ENCODE results near the gene AMIGO1.
A peak's percentile ranks its signal among the peaks of the same experiment; 100 is the strongest.

Gene AMIGO1

GRCh38 chr1:109532365-109533136 lies 23.0 kb upstream of the AMIGO1 start:
- DNase-seq = peak; percentile 78 to 85

DNA sequence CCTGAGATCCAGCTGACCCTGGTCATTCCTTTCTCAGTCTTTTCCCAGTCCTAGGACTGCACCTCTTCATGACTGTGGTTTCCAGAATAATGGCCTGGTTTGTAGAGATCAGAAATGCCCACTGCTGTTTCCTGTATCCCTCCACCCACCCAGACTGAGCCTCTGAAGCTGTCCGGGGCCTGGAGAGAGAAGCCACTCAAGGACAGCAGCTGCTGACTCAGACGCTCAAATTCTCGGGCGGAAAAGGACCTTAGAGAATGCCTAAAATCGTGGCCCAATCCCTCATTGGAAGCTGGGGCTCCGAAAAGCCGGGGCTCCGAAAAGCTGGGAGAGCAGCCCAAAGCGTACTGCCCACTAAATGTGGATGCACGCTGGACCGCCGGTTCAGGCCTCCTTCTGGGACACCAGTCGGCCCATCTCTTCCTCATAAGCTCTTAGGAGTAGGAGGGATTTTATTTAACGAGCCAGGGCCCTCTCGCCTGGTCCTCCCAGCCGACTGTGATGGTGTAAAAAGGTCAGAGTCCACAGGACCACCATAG lies 22.4 kb upstream of the AMIGO1 start:
- DNase-seq = no peak

GRCh38 chr1:109531380-109531779 lies 21.9 kb upstream of the AMIGO1 start:
- no peak for DNase-seq

DNA sequence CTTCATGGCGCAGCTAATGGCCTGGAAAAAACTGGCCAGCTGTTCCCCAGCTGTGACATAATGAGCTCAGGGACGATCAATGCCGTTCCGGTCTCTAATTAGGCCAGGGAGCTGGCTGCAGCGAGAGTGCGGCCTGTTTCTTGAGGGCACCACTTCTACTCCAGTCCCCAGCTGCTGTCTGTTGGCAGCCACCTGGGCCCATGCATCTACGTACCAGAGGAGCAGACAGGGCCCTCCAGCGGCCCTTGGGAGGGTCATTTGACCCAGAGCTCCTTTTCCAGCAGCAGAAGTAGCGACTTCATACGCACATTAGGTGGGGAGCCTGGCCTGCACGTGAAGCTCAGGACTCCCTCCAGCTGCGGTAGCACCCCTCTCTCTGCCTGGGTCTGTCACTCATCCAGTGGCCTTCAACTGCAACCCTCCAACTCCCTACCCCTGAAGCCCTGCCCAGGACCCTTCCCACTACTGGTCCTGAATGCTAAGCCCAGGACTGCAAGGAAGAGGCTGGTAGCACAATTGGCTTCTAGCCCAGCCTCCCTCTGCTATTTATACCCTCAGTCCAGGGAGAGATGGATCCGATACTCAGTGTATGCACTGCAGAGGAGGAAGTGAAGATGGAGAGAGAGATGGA lies 21.0 kb upstream of the AMIGO1 start:
- DNase-seq = peak; percentile 69 to 84

GRCh38 chr1:109529881-109530456 lies 20.4 kb upstream of the AMIGO1 start:
- peak in 1 of 2 experiments; percentile 62 for DNase-seq

- no peak for DNase-seq
Observed at GRCh38 chr1:109528712-109529111, 19.2 kb upstream of the AMIGO1 start.

DNA sequence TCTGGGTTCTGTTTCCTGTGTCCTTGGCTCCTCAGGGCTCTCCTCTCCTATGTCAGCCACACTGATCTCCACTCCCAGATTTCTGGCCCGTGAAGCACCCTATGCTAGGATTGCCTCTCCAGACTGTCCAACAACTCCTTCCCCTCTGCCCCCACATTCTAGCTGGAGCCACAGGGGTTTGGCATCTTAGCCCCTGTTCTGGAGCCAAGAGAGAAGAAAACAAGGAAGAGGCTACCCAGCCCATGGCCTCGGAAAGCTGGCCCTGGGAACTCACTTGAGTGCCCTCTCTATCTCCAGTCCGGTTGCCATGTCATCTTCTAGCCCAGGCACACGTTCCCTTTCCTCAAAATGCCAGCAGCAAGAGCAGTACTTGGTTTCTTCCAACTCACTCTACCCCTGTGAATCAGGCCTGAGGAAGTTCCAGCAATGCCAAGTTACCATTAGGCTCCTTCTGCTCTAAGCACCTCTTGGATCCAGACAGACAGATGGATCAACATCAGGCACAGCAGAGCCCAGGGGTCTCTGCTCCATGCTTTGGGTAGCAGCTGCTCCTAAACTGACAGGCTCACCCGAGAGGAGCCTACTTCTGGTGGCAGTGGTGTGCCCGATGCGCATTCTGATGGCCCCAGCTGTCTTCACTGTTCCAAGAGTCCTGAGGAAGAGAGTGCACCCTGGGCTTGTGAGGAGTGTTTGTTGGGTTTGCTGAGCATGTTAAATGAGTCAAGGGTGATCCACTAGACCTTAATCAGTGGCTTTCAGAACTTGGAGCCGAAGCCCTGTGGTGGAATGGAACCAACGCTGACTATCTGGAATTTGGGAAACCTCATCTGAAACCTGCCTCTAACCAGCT lies 18.5 kb upstream of the AMIGO1 start:
- peak in 1 of 2 experiments; percentile 70 for DNase-seq

DNA sequence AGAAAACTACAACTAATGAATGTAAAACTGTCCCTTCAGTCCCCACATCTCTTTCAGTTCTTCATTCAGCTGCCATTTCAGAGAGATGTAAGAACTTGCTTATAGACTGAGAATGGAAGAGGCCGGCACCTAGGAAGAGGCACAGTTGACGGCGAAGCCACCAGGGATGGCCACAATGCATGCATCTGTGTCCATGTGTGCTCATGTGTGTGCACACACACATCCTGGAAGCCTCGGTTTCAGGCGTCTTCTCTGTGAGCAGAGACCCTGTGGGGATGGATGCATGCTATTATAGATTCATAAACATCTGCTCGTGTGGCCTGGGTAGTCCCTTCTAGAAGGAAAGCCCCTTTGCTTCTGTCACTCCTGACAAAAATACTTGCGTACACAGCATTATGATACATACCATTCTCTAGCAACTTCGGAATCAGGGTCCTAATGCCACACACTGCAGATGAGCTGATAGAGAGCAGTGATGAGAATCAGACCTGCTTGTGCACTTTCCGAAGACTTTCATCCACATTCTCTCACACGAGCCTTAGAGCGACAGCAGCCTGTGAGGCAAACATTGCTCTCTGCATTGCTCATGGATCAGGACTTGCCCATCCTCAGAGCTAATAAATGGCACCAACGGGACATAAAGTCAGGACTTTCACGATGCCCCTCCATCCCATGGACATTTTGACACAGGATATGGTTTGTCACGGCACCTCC lies 17.7 kb upstream of the AMIGO1 start:
- no peak for DNase-seq

DNA sequence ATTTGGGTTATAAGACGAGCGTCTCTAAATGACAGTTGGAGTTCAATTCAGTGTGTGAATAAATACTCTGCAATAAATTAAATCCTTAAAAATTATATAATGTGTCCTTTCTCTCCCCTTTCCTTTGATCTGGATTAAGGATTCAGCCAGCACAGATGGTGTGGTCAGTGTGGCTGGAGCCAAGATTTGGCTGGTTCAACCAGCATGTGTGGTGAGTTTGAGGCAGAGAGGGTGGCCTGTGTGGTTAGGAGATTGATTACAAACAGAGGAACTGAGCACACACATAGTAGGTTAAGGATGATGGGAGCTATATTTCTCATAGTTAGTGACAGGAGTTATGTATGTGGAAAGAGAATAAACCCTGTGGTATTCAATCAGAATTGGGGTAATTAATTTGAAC lies 14.2 kb upstream of the AMIGO1 start:
- no peak for DNase-seq

DNA sequence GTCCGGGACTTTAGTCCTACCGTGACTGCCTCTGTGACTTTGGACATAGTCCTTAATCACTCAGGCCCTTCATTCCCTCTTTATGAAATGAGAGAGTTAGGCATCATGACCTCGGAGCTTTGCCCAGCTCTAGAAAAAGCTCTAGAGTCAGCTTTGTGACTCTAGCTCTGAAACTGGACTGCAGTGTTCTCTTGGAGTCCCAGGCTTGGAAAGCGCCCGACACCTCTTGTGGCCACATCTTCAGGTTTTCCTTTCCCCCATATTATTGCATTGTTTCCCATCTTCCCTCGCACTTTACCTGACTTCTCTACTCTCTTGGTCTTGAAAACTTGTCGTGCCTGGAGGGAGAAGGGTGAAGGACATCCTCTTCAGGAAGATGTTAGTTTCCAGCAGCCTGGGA lies 12.5 kb upstream of the AMIGO1 start:
- no peak for DNase-seq

GRCh38 chr1:109521002-109521951 lies 11.8 kb upstream of the AMIGO1 start:
- no peak for DNase-seq

DNA sequence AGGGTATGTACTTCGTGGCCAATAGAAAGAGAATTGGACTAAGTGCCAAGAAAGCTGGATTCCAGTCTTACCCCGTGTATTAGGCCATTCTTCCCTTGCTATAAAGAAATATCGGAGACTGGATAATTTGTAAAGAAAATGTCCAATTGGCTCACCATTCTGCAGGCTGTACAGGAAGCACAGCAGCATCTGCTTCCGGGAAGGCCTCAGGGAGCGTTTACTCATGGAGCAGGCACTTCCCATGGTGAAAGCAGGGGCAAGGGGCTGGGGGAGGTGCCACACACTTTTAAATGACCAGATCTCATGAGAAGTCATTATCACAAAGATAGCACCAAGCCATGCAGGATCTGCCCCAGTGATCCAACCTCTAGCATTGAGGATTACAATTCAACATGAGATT lies 7.8 kb upstream of the AMIGO1 start:
- DNase-seq = no peak

DNA sequence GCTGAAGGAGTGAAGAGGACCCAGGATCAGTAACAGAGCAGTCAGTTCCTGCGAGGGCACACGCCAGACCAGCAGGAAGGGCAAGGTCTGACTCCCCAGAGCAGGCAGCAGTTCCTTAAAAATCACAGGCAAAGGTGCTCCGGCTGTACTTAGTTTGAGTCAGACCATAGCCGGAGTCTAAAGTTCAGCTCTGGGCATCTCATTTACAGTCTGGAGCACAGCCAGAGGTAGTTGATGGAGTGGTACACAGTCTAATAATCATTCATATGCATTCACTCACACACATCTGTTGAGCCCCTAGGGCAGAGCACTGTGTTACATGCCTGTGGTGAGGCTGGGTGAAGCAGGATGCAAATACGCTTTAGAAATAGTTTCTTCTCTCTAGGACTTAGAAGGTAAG lies 7.3 kb upstream of the AMIGO1 start:
- no peak for DNase-seq

- DNase-seq = no peak
Observed at GRCh38 chr1:109514846-109515245, 5.3 kb upstream of the AMIGO1 start.

- no peak for DNase-seq
Observed at GRCh38 chr1:109513110-109513710, 3.7 kb upstream of the AMIGO1 start.

GRCh38 chr1:109508873-109509175 lies 703 bp downstream of the AMIGO1 start:
- DNase-seq = no peak

GRCh38 chr1:109508001-109508872 lies 1.3 kb downstream of the AMIGO1 start:
- DNase-seq = no peak

DNA sequence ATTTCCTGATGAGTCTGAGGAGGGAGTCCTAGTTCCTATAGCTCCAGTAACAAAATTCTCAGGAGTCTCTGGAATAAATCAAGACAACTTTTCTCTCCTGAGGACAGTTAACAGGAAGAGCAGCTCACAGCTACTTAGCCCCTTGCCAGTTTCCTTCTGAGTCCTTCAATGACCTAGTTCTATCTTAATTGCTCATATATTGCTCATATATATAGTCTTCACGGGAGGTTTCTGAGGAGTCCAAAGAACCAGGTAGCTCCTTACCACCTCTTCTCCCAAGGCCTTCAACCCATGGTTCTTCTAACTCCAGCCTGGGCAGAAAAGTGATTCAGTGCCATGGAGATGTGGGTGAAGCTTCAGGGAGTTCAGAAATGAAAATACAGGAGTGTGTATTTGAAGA lies 4.6 kb downstream of the AMIGO1 start:
- no peak for DNase-seq

DNA sequence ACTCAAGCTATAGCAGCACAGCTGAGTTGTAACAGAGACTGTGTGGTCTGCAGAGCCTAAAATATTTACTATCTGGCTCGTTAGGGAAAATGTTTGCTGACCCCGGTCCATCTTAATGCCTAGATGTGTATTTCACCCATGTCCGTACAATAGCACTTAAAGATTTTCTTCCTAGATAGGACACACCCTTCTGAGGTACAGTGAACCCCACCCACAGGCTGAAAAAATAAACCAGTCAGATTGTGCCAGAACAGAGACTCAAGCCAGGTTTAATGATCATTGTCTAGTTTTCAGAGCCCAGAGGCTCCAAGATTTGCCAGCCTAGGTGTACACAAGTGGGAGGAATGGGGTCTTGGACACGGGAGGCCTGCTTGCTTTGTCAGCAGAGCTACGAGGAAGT lies 5.6 kb downstream of the AMIGO1 start:
- DNase-seq = no peak

DNA sequence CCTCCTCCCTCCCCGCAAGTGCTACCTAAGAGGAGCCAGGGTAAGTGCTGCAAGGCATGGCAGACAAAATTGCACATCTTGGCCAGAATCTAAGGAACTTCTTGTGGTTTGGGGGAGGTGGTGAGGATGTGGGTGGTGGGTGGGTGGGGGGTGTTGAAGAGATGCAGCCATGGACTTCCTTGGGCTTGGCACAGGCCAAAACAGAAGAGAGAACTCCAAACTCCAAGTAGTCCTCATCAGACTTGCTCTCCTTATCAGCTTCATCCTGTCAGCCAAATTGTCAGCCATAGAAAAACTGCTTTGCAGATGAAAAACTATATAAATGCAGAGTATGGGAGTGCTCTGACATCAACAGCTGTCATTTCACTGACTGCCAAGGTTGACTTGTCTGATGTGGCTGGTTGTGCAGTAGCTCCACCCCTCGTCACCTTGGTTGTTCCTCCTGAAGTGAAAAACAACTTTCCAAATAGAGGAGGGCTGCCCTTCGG lies 7.1 kb downstream of the AMIGO1 start:
- DNase-seq = no peak
